Chondrocyte (in vitro differentiated cells): Measurements from ENCODE around the gene CAPN12. TPM values are rescaled to one million over a fixed set of nuclear protein-coding genes. Genes with fewer than 3 reads are reported as not detected.

Experiments used
- DNase-seq: peaks from one replicate; pipeline ENCODE4 v3.0.0; 2021; ENCODE audit warnings: mixed read lengths, low spot score
- H3K27ac Mint-ChIP-seq: one replicate; pipeline ENCODE4 v1.8.0; 2021; ENCODE audit warnings: mild to moderate bottlenecking, moderate library complexity, mixed read lengths; ENCODE audit not compliant: unreplicated experiment
- H3K27me3 Mint-ChIP-seq: 2 replicates; pipeline ENCODE4 v1.8.0; 2021; ENCODE audit warnings: low read depth, mixed read lengths
- H3K36me3 Mint-ChIP-seq: 2 replicates; pipeline ENCODE4 v1.8.0; 2021; ENCODE audit warnings: low read depth, mixed read lengths
- H3K4me1 Mint-ChIP-seq: 2 replicates; pipeline ENCODE4 v1.8.0; 2021; ENCODE audit warnings: low read depth, mild to moderate bottlenecking, mixed read lengths
- H3K4me3 Mint-ChIP-seq: one replicate; pipeline ENCODE4 v1.8.0; 2021; ENCODE audit warnings: mild to moderate bottlenecking, moderate library complexity, mixed read lengths; ENCODE audit not compliant: unreplicated experiment
- H3K9me3 Mint-ChIP-seq: 2 replicates; pipeline ENCODE4 v1.8.0; 2021; ENCODE audit warnings: low read depth, mixed read lengths
- total RNA-seq: library from RNA; stranded (reverse); gene quantifications from 3 replicates; pipeline ENCODE4 v1.2.1, GENCODE V29; 2021
- TF ChIP-seq, protein P1 (sequence below): fragments of 200-600 bp; sonication (generic); IDR thresholded peaks from 2 replicates; pipeline ENCODE4 v1.5.0; 2021; ENCODE audit warnings: antibody characterized with exemption, mild to moderate bottlenecking, moderate library complexity

Gene CAPN12
- total RNA-seq, 1 donor from 2014 or later: 0.40 TPM

DNA sequence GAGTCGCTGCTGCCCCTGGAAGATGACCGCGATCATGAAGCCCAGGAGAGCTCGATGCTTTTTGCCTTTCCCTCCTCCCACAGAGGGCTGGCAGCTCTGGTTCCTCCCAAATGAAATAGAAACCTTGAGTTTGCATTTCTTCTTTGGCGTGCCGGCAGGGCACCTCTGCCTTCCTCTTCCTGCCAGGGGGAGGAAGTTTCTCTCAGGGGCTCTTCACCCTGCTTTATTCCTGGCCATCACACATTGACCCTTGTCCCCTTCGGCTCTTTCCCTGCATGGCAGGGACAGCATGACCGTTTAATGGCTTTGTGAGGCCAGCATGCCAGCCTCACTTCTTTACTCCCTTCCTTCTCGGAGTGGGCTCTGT, 49.0 kb downstream of the CAPN12 start:
- TF ChIP-seq, protein P1, sequence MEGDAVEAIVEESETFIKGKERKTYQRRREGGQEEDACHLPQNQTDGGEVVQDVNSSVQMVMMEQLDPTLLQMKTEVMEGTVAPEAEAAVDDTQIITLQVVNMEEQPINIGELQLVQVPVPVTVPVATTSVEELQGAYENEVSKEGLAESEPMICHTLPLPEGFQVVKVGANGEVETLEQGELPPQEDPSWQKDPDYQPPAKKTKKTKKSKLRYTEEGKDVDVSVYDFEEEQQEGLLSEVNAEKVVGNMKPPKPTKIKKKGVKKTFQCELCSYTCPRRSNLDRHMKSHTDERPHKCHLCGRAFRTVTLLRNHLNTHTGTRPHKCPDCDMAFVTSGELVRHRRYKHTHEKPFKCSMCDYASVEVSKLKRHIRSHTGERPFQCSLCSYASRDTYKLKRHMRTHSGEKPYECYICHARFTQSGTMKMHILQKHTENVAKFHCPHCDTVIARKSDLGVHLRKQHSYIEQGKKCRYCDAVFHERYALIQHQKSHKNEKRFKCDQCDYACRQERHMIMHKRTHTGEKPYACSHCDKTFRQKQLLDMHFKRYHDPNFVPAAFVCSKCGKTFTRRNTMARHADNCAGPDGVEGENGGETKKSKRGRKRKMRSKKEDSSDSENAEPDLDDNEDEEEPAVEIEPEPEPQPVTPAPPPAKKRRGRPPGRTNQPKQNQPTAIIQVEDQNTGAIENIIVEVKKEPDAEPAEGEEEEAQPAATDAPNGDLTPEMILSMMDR: no peak
- Mint-ChIP-seq H3K27ac (peak overlapping the region; percentile 96), H3K36me3 (peaks cover 13% of the 10 kb centered on the region), H3K4me1 (peaks cover 94% of the 10 kb centered on the region), H3K9me3 (no peaks in the 10 kb centered on the region), H3K27me3 (no peaks in the 10 kb centered on the region), H3K4me3 (peak overlapping the region; percentile 2)
- DNase-seq: no peak

GRCh38 chr19:38693380-38694223, 50.7 kb downstream of the CAPN12 start:
- DNase-seq: no peak
- H3K4me1 Mint-ChIP-seq: peaks cover 93% of the 10 kb centered on the region

GRCh38 chr19:38692458-38693379, 51.6 kb downstream of the CAPN12 start:
- Mint-ChIP-seq H3K4me3 (peak overlapping the region; percentile 31), H3K4me1 (peaks cover 92% of the 10 kb centered on the region), H3K9me3 (no peaks in the 10 kb centered on the region), H3K36me3 (peaks cover 16% of the 10 kb centered on the region), H3K27me3 (no peaks in the 10 kb centered on the region), H3K27ac (peak overlapping the region; percentile 96)
- TF ChIP-seq, protein P1: no peak
- no peak for DNase-seq

More at GRCh38 chr19:38693380-38694223, 50.7 kb downstream of the CAPN12 start:
- Mint-ChIP-seq H3K9me3 (no peaks in the 10 kb centered on the region), H3K4me3 (peak overlapping the region; percentile 25), H3K27me3 (no peaks in the 10 kb centered on the region), H3K36me3 (peaks cover 19% of the 10 kb centered on the region), H3K27ac (peak overlapping the region; percentile 96)
- TF ChIP-seq, protein P1: no peak

DNA sequence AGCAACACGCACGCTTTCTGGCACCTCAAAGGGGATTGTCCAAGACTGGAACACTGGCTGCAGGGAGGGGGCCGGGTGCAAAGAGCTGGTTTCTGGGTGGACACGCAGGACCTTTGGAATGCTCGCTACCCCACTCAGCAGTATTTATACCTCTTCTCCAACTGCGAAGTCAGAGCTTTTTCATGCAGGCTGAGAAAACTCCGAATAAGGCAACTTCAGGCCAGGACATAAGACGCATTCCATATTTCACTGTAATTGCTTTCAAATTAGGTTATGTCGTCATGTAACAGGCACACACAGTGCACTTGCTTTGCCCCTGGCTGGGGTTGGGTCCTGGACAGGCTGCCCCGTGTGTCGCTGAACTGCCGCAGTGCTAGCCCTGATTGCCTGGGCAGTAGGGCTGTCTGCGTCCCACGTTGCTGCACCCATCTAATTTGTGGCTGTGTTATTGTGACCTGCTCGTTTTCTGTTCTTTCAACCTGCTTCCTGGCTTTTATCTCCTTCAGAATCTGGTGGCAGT, 52.3 kb downstream of the CAPN12 start:
- Mint-ChIP-seq H3K9me3 (peaks cover 2% of the 10 kb centered on the region), H3K36me3 (peaks cover 22% of the 10 kb centered on the region), H3K27me3 (no peaks in the 10 kb centered on the region), H3K4me3 (peak overlapping the region; percentile 31), H3K27ac (peak overlapping the region; percentile 96), H3K4me1 (peaks cover 94% of the 10 kb centered on the region)
- no peak for DNase-seq
- TF ChIP-seq, protein P1: no peak

GRCh38 chr19:38690832-38691231, 53.4 kb downstream of the CAPN12 start:
- Mint-ChIP-seq H3K27me3 (no peaks in the 10 kb centered on the region), H3K27ac (peak overlapping the region; percentile 96), H3K4me1 (peaks cover 93% of the 10 kb centered on the region), H3K4me3 (no peak overlapping the region), H3K36me3 (peaks cover 19% of the 10 kb centered on the region), H3K9me3 (peaks cover 2% of the 10 kb centered on the region)
- TF ChIP-seq, protein P1: no peak
- DNase-seq: no peak
